ENCODE results near the gene TMEM114. TPM values are rescaled to one million over a fixed set of nuclear protein-coding genes. Genes with fewer than 3 reads are reported as not detected.

The TMEM114 gene
- total and polyA plus RNA-seq, 2 donors (not counting 1 experiment from before 2014, with no cell fraction given), result not detected

- TF ChIP-seq EZH2 (IDR thresholded peaks at IDR 0.05; ENCODE audit: low read length, missing control alignments), result no peak
- TF ChIP-seq, protein P1, sequence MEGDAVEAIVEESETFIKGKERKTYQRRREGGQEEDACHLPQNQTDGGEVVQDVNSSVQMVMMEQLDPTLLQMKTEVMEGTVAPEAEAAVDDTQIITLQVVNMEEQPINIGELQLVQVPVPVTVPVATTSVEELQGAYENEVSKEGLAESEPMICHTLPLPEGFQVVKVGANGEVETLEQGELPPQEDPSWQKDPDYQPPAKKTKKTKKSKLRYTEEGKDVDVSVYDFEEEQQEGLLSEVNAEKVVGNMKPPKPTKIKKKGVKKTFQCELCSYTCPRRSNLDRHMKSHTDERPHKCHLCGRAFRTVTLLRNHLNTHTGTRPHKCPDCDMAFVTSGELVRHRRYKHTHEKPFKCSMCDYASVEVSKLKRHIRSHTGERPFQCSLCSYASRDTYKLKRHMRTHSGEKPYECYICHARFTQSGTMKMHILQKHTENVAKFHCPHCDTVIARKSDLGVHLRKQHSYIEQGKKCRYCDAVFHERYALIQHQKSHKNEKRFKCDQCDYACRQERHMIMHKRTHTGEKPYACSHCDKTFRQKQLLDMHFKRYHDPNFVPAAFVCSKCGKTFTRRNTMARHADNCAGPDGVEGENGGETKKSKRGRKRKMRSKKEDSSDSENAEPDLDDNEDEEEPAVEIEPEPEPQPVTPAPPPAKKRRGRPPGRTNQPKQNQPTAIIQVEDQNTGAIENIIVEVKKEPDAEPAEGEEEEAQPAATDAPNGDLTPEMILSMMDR (conservative IDR thresholded peaks at IDR 0.05 in 1 of 2, IDR thresholded peaks at IDR 0.05 in 1 of 2; ENCODE audit: low read depth in 1 of 2, low read length in 2 of 2), result no peak
- no peak overlapping the region for H3K4me3 ChIP-seq (replicated peaks in 1 of 4; ENCODE audit: control extremely low read depth in 1 of 4, insufficient read depth in 1 of 4, low read depth in 3 of 4, low read length in 4 of 4)
- H3K4me2 ChIP-seq (ENCODE audit: extremely low read depth, insufficient read depth, low read length), result no peak overlapping the region
- no peak overlapping the region for H3K27ac ChIP-seq (ENCODE audit: insufficient read depth, low read length)
- no peak for DNase-seq (ENCODE audit: low read depth in 2 of 2)
- no peaks in the 10 kb centered on the region for H3K79me2 ChIP-seq (ENCODE audit: control insufficient read depth, insufficient read depth, low read length)
- no peaks in the 10 kb centered on the region for H3K9me3 ChIP-seq (ENCODE audit: control insufficient read depth, insufficient read depth, low read depth, low read length)
- H2AFZ ChIP-seq (ENCODE audit: low read length), result no peak overlapping the region
- H3K27me3 ChIP-seq (ENCODE audit: control insufficient read depth, insufficient read depth, low read length), result no peaks in the 10 kb centered on the region
- H4K20me1 ChIP-seq (ENCODE audit: control insufficient read depth, extremely low read depth, insufficient read depth, low read length), result no peaks in the 10 kb centered on the region
- H3K4me1 ChIP-seq (ENCODE audit: control insufficient read depth, extremely low read depth, insufficient read depth, low read length), result no peaks in the 10 kb centered on the region
- H3K9ac ChIP-seq (ENCODE audit: insufficient read depth, low read length), result no peak overlapping the region
- no peaks in the 10 kb centered on the region for H3K36me3 ChIP-seq (ENCODE audit: control insufficient read depth, insufficient read depth, low read length)
These were observed 52.5 kb downstream of the TMEM114 start for GRCh38 chr16:8537691-8538342.

GRCh38 chr16:8533509-8533908 is 56.8 kb downstream of the TMEM114 start:
- Histone ChIP-seq H2AFZ (ENCODE audit: low read length) (no peak overlapping the region), H3K4me3 (replicated peaks in 1 of 4; ENCODE audit: control extremely low read depth in 1 of 4, insufficient read depth in 1 of 4, low read depth in 3 of 4, low read length in 4 of 4) (no peak overlapping the region), H3K4me2 (ENCODE audit: extremely low read depth, insufficient read depth, low read length) (no peak overlapping the region), H3K4me1 (ENCODE audit: control insufficient read depth, extremely low read depth, insufficient read depth, low read length) (no peaks in the 10 kb centered on the region), H3K9me3 (ENCODE audit: control insufficient read depth, insufficient read depth, low read depth, low read length) (no peaks in the 10 kb centered on the region), H3K27ac (ENCODE audit: insufficient read depth, low read length) (no peak overlapping the region), H3K36me3 (ENCODE audit: control insufficient read depth, insufficient read depth, low read length) (no peaks in the 10 kb centered on the region), H3K79me2 (ENCODE audit: control insufficient read depth, insufficient read depth, low read length) (no peaks in the 10 kb centered on the region), H3K9ac (ENCODE audit: insufficient read depth, low read length) (no peak overlapping the region), H3K27me3 (ENCODE audit: control insufficient read depth, insufficient read depth, low read length) (no peaks in the 10 kb centered on the region), H4K20me1 (ENCODE audit: control insufficient read depth, extremely low read depth, insufficient read depth, low read length) (no peaks in the 10 kb centered on the region)
- TF ChIP-seq EZH2 (IDR thresholded peaks at IDR 0.05; ENCODE audit: low read length, missing control alignments), result no peak
- TF ChIP-seq, protein P1 (conservative IDR thresholded peaks at IDR 0.05 in 1 of 2, IDR thresholded peaks at IDR 0.05 in 1 of 2; ENCODE audit: low read depth in 1 of 2, low read length in 2 of 2), result no peak
- DNase-seq (ENCODE audit: low read depth in 2 of 2), result no peak

GRCh38 chr16:8530752-8531384 is 59.4 kb downstream of the TMEM114 start:
- DNase-seq (ENCODE audit: low read depth in 2 of 2), result no peak
- Histone ChIP-seq H3K27me3 (ENCODE audit: control insufficient read depth, insufficient read depth, low read length) (no peaks in the 10 kb centered on the region), H3K36me3 (ENCODE audit: control insufficient read depth, insufficient read depth, low read length) (no peaks in the 10 kb centered on the region), H3K4me2 (ENCODE audit: extremely low read depth, insufficient read depth, low read length) (no peak overlapping the region), H3K9me3 (ENCODE audit: control insufficient read depth, insufficient read depth, low read depth, low read length) (no peaks in the 10 kb centered on the region), H3K27ac (ENCODE audit: insufficient read depth, low read length) (no peak overlapping the region), H3K79me2 (ENCODE audit: control insufficient read depth, insufficient read depth, low read length) (no peaks in the 10 kb centered on the region), H2AFZ (ENCODE audit: low read length) (no peak overlapping the region), H4K20me1 (ENCODE audit: control insufficient read depth, extremely low read depth, insufficient read depth, low read length) (no peaks in the 10 kb centered on the region), H3K4me1 (ENCODE audit: control insufficient read depth, extremely low read depth, insufficient read depth, low read length) (no peaks in the 10 kb centered on the region), H3K4me3 (replicated peaks in 1 of 4; ENCODE audit: control extremely low read depth in 1 of 4, insufficient read depth in 1 of 4, low read depth in 3 of 4, low read length in 4 of 4) (no peak overlapping the region), H3K9ac (ENCODE audit: insufficient read depth, low read length) (no peak overlapping the region)
- no peak for TF ChIP-seq EZH2 (IDR thresholded peaks at IDR 0.05; ENCODE audit: low read length, missing control alignments)

Measured in fibroblast of lung (primary cell).